AG09319 (cell line): ENCODE results near the gene EPB41L4A.

Experiments used
- DNase-seq: peaks from one replicate; pipeline ENCODE4 v3.0.0-alpha.2; 2010; ENCODE audit warnings: low read depth; ENCODE audit errors: extremely low read depth
- TF ChIP-seq, protein P1 (sequence below): IDR thresholded peaks from 2 replicates; pipeline ENCODE4 v1.5.1; 2011; ENCODE audit warnings: low read depth, mild to moderate bottlenecking, inconsistent platforms, low read length, moderate library complexity

The EPB41L4A gene

DNA sequence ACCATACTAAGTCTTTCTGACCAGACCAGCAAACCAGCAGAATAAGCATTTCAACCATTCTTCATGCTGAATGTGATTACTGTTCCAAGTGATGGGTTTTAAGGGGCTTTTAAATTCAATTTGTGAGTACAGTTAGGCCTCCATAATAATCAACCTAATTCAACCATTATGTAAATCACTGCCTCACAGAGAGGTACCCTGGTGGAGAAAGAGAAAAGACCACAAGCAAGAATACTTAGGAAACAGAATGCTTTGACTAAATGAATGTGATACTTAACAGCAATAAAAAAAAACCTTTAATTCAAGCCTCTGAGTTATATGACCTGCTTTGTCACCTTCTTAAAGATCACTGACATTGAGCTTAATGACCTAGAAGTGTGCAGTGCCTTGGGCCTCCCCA lies 162.1 kb downstream of the EPB41L4A start:
- DNase-seq = no peak
- TF ChIP-seq, protein P1, sequence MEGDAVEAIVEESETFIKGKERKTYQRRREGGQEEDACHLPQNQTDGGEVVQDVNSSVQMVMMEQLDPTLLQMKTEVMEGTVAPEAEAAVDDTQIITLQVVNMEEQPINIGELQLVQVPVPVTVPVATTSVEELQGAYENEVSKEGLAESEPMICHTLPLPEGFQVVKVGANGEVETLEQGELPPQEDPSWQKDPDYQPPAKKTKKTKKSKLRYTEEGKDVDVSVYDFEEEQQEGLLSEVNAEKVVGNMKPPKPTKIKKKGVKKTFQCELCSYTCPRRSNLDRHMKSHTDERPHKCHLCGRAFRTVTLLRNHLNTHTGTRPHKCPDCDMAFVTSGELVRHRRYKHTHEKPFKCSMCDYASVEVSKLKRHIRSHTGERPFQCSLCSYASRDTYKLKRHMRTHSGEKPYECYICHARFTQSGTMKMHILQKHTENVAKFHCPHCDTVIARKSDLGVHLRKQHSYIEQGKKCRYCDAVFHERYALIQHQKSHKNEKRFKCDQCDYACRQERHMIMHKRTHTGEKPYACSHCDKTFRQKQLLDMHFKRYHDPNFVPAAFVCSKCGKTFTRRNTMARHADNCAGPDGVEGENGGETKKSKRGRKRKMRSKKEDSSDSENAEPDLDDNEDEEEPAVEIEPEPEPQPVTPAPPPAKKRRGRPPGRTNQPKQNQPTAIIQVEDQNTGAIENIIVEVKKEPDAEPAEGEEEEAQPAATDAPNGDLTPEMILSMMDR = no peak

DNA sequence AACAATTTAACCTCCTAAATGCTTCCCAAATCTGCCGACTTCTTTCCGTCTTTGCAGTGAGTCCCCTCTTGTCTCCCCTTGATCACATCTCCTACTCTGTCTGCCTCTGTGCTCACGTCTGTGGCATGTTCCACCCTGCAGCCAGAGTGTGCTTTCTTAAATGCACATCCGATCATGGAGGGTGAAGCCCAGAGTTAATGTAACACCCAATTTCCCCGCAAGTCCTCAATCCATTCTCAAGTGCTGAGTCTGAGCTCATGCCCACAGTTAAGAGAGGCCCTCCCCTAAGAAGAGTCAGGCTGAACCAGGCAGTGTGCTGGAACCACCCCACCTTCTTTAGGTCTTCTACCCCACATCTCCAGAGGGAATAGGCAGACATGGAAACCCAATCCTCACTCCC lies 164.8 kb downstream of the EPB41L4A start:
- TF ChIP-seq, protein P1 = no peak
- no peak for DNase-seq

DNA sequence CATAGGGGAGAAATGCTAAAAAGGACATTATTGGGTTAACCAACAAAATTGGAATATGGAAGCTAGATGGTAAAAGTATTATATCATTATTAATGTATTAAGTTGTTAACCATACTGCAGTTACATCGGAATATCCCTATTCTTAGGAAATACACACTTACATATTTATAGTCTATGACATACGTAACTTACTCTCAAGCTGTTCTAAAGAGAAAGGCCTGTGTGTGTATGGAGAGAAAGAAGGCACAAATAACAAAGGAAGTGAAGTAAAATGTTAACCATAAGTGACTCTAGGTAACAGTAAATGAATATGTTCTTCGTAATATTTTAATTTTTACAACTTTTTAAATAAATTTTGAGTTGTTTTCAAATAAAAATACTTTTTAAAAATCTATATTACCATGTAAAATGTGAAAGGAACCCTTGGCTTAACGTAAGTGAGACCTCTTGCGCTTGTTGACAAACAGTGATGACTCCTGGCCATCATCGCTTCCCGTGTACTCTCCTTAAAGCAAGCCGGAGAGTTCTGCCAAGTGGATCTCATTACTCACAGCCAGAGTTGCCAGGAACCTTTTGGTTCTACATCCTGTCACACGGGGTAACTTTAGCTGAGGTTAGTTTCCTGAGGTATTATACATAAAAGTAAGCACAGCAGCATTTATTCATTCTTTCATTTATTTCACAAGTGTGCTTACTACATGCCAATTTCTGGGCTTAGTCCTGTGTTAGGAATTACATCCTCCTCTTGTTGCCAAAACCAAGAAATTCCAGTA lies 165.4 kb downstream of the EPB41L4A start:
- TF ChIP-seq, protein P1 = no peak
- DNase-seq = no peak

DNA sequence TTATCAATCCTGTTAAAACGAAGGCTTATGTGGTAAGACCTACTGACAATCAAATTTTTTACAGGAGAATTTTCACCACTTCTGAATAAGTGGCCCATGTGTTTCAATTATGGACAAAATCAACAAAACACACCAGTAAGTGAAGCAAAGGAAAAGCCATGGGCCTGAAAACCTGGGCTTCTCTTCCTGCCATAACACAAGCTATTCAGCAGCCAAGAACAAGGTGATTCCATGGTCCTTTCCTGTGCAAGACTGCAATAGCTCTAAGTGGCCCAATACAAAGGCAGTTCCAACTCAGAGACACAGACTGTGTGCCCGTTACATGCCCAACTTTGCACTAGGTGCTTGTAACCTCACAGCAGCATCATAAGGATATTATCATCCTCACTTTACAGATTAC lies 168.5 kb downstream of the EPB41L4A start:
- TF ChIP-seq, protein P1 = no peak
- no peak for DNase-seq

DNA sequence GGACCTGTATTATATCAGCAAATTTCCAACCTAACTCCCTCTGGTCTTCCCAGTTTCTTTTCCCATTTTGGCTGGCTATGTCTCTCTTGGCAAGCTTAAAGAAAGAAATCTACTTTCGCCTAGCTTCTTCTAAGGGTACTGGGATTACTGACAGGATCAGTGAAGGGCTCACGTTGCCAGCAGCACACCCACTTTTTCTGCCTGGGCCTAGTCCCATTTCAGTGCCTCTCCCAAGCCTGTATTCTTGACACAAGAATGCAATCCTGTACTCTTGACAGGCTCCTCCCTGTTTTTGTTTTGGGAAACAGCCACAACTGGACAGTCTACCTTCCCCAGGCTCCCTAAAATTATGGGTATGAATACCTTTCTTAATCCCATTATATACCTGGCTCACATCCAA lies 170.5 kb downstream of the EPB41L4A start:
- TF ChIP-seq, protein P1 = no peak
- no peak for DNase-seq

DNA sequence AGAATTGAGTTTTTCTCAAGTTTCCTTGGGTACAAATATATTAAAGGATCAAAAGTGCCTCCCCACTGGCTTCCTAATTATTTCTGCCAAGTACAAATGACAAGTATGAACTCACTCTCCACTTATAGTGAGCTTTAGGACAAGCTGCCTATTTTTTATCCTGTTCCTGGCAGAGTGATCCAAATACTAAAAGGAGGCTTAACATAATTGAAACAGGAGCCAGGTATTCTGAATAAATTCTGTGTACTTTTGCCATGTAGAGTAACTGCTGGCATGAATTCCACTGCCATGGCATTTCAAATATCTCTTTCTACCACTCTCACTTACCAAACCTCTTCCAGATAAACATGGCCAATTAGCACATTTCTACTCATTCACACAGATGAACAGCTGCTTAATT lies 171.1 kb downstream of the EPB41L4A start:
- DNase-seq = no peak
- TF ChIP-seq, protein P1 = no peak

DNA sequence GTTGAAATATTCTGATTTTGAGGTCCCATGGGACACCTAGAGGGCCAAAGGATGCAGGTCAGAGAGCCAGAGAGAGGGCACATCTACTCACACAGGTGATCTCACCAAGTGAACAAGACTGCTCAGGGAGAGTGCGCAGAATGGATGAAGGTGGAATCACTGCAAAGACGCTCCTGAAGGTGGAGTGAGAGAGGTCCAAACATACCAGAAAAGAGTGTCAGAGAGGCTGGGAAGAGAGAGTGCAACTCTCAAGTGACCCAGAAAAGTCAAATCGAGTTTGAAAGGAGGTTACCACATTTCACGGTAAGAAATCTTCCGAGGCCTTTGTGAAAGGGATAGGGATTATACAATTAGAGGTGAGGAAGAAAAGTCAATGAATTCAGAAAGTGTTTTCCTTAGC lies 173.4 kb downstream of the EPB41L4A start:
- DNase-seq = no peak
- TF ChIP-seq, protein P1 = no peak
